ENCODE results near the gene FOXN1. TPM values are rescaled to one million over a fixed set of nuclear protein-coding genes. Genes with fewer than 3 reads are reported as not detected.

The FOXN1 gene
- total RNA-seq, 3 donors from 2014 or later (not counting 1 experiment from before 2014, with no cell fraction given): not detected

- Mint-ChIP-seq H3K9me3 (no peaks in the 10 kb centered on the region), H3K36me3 (no peaks in the 10 kb centered on the region), H3K27ac (no peak overlapping the region), H3K27me3 (ENCODE audit: low read depth in 2 of 2) (peaks cover 0 to 6% of the 10 kb centered on the region in 2 donors), H3K4me3 (no peak overlapping the region), H3K4me1 (no peaks in the 10 kb centered on the region)
- 83% methylated on average over 9 of the region's 9 CpGs for WGBS (ENCODE audit: insufficient coverage)
- TF ChIP-seq, protein P1, sequence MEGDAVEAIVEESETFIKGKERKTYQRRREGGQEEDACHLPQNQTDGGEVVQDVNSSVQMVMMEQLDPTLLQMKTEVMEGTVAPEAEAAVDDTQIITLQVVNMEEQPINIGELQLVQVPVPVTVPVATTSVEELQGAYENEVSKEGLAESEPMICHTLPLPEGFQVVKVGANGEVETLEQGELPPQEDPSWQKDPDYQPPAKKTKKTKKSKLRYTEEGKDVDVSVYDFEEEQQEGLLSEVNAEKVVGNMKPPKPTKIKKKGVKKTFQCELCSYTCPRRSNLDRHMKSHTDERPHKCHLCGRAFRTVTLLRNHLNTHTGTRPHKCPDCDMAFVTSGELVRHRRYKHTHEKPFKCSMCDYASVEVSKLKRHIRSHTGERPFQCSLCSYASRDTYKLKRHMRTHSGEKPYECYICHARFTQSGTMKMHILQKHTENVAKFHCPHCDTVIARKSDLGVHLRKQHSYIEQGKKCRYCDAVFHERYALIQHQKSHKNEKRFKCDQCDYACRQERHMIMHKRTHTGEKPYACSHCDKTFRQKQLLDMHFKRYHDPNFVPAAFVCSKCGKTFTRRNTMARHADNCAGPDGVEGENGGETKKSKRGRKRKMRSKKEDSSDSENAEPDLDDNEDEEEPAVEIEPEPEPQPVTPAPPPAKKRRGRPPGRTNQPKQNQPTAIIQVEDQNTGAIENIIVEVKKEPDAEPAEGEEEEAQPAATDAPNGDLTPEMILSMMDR (IDR thresholded peaks at IDR 0.05): no peak
- DNase-seq (no peak), ATAC-seq (no peak)
- intact Hi-C loops (cut with micrococcal nuclease): loop anchor here (5.0 kb wide), 1 partner anchor 104 kb away; the partner anchor contains the start of gene SPAG5
- Histone ChIP-seq H3K27me3 (ENCODE audit: control insufficient read depth, insufficient read depth, low read length) (no peaks in the 10 kb centered on the region), H3K9me3 (ENCODE audit: control insufficient read depth, insufficient read depth, low read length) (no peaks in the 10 kb centered on the region), H3K4me1 (ENCODE audit: control insufficient read depth, insufficient read depth, low read length) (no peaks in the 10 kb centered on the region), H3K27ac (ENCODE audit: low read length) (no peak overlapping the region), H3K36me3 (ENCODE audit: control insufficient read depth, insufficient read depth, low read length) (no peaks in the 10 kb centered on the region), H3K4me3 (ENCODE audit: low read length) (no peak overlapping the region)
These were observed 12.7 kb upstream of the FOXN1 start for GRCh38 chr17:28493460-28493859.

GRCh38 chr17:28494445-28495188 is 11.5 kb upstream of the FOXN1 start:
- Mint-ChIP-seq H3K27ac (no peak overlapping the region), H3K4me3 (no peak overlapping the region), H3K4me1 (no peaks in the 10 kb centered on the region), H3K36me3 (no peaks in the 10 kb centered on the region), H3K9me3 (no peaks in the 10 kb centered on the region), H3K27me3 (ENCODE audit: low read depth in 2 of 2) (peaks cover 0 to 6% of the 10 kb centered on the region in 2 donors)
- Histone ChIP-seq H3K4me1 (ENCODE audit: control insufficient read depth, insufficient read depth, low read length) (no peaks in the 10 kb centered on the region), H3K9me3 (ENCODE audit: control insufficient read depth, insufficient read depth, low read length) (no peaks in the 10 kb centered on the region), H3K36me3 (ENCODE audit: control insufficient read depth, insufficient read depth, low read length) (no peaks in the 10 kb centered on the region), H3K4me3 (ENCODE audit: low read length) (no peak overlapping the region), H3K27me3 (ENCODE audit: control insufficient read depth, insufficient read depth, low read length) (no peaks in the 10 kb centered on the region), H3K27ac (ENCODE audit: low read length) (no peak overlapping the region)
- TF ChIP-seq, protein P1 (IDR thresholded peaks at IDR 0.05): peak; percentile 82
- WGBS (ENCODE audit: insufficient coverage): 48% methylated on average over 14 of the region's 15 CpGs
- ATAC-seq (peak; percentile 72 to 99 (median 94)), DNase-seq (peak; percentile 70 to 88)
- intact Hi-C loops (cut with micrococcal nuclease): loop anchor here (1.0 to 5.0 kb wide), 3 partner anchors 46 to 119 kb away; partner anchors contain the start of gene SPAG5

- DNase-seq (no peak), ATAC-seq (no peak)
- peaks cover 0 to 6% of the 10 kb centered on the region in 2 donors for H3K27me3 Mint-ChIP-seq (ENCODE audit: low read depth in 2 of 2)
- WGBS (ENCODE audit: insufficient coverage): 92% methylated on average over 8 of the region's 8 CpGs
- H3K9me3 Mint-ChIP-seq: no peaks in the 10 kb centered on the region
- H3K4me1 Mint-ChIP-seq: no peaks in the 10 kb centered on the region
- H3K4me3 Mint-ChIP-seq: no peak overlapping the region
- no peak overlapping the region for H3K27ac Mint-ChIP-seq
- no peaks in the 10 kb centered on the region for H3K36me3 Mint-ChIP-seq
- Histone ChIP-seq H3K4me3 (ENCODE audit: low read length) (no peak overlapping the region), H3K27me3 (ENCODE audit: control insufficient read depth, insufficient read depth, low read length) (no peaks in the 10 kb centered on the region), H3K9me3 (ENCODE audit: control insufficient read depth, insufficient read depth, low read length) (no peaks in the 10 kb centered on the region), H3K27ac (ENCODE audit: low read length) (no peak overlapping the region), H3K4me1 (ENCODE audit: control insufficient read depth, insufficient read depth, low read length) (no peaks in the 10 kb centered on the region), H3K36me3 (ENCODE audit: control insufficient read depth, insufficient read depth, low read length) (no peaks in the 10 kb centered on the region)
- TF ChIP-seq, protein P1 (IDR thresholded peaks at IDR 0.05): no peak
- intact Hi-C loops (cut with micrococcal nuclease): no loop called here
These were observed 10.5 kb upstream of the FOXN1 start for GRCh38 chr17:28495635-28496034.
